GM12878 (cell line): ENCODE data around the gene ANKRD62. TPM values are rescaled to one million over a fixed set of nuclear protein-coding genes. Genes with fewer than 3 reads are reported as not detected.

Experiments used
- ATAC-seq: fragments of 200-7000 bp; cut with Tn5 transposase; 3 replicates; pipeline ENCODE4 v1.9.1; 2020; ENCODE audit warnings: mild to moderate bottlenecking, moderate library complexity
- BruUV-seq: library from RNA; stranded (reverse); fragments of 400-500 nt; replicated peaks from 2 replicates; lab custom pipeline; 2021; lab: Mats Ljungman, UMichigan
- CTCF ChIA-PET: fragments of 300-600 bp; sonication (Branson Sonifier 250); formaldehyde crosslinking; extraction: SDS; loops from one replicate; lab custom pipeline; 2021; ENCODE audit warnings: inconsistent platforms; lab: Yijun Ruan, JAX
- POLR2A ChIA-PET: fragments of 350-600 bp; formaldehyde crosslinking; extraction: SDS; loops from one replicate; lab custom pipeline; 2021; ENCODE audit warnings: inconsistent platforms; lab: Charles Lee
- RAD21 ChIA-PET: fragments of 300-600 bp; sonication (Branson Sonifier 250); formaldehyde crosslinking; loops from one replicate; lab custom pipeline; 2023; ENCODE audit warnings: antibody characterized with exemption; ENCODE audit not compliant: unreplicated experiment; lab: Charles Lee
- SMC1A ChIA-PET: fragments of 300-600 bp; sonication (Branson Sonifier 250); formaldehyde crosslinking; loops from one replicate; lab custom pipeline; 2023; ENCODE audit not compliant: unreplicated experiment, uncharacterized antibody; lab: Charles Lee
- DNase-seq: peaks from one replicate; pipeline ENCODE4 v3.0.0-alpha.2; 2011; ENCODE audit warnings: low read depth, low spot score
- FAIRE-seq: peaks from 3 replicates; lab custom pipeline; 2011; peaks lifted over from hg19 to GRCh38; lab: Jason Lieb, UNC
- H2AFZ ChIP-seq: 2 replicates; pipeline ENCODE4 v1.6.0; 2011; ENCODE audit warnings: low read depth, low read length, control low read depth; ENCODE audit not compliant: control insufficient read depth
- H3K27ac ChIP-seq: 2 replicates; pipeline ENCODE4 v1.5.1; 2011; ENCODE audit warnings: control low read depth; ENCODE audit not compliant: control insufficient read depth, insufficient read depth
- H3K27me3 ChIP-seq, 2 experiments: replicated peaks in 1 of 2; 2 replicates each; pipeline versions ENCODE4 v1.6.0 to v1.6.1; 2011; ENCODE audit warnings: low read length in 1 of 2; ENCODE audit not compliant: control insufficient read depth in 2 of 2, insufficient read depth in 2 of 2
- H3K36me3 ChIP-seq, 2 experiments: 2 replicates each; pipeline ENCODE4 v1.5.1; 2011; ENCODE audit warnings: low read length in 1 of 2; ENCODE audit not compliant: control insufficient read depth in 2 of 2, insufficient read depth in 2 of 2
- H3K4me1 ChIP-seq: 2 replicates; pipeline ENCODE4 v1.6.1; 2011; ENCODE audit warnings: mild to moderate bottlenecking, low read length, moderate library complexity, mixed read lengths; ENCODE audit not compliant: control insufficient read depth, insufficient read depth
- H3K4me2 ChIP-seq: 2 replicates; pipeline ENCODE4 v1.6.0; 2011; ENCODE audit warnings: control low read depth; ENCODE audit not compliant: control insufficient read depth, insufficient read depth
- H3K4me3 ChIP-seq: fragments of 200-600 bp; sonication (generic); 2 replicates; pipeline ENCODE4 v1.5.1; 2016
- H3K79me2 ChIP-seq: 2 replicates; pipeline ENCODE4 v1.6.0; 2011; ENCODE audit warnings: low read length; ENCODE audit not compliant: control insufficient read depth, insufficient read depth
- H3K9ac ChIP-seq: 2 replicates; pipeline ENCODE4 v1.8.0; 2011; ENCODE audit warnings: low read length, control low read depth, mixed read lengths; ENCODE audit not compliant: control insufficient read depth, insufficient read depth
- H3K9me3 ChIP-seq: replicated peaks from 3 replicates; pipeline ENCODE4 v1.5.1; 2011; ENCODE audit warnings: mild to moderate bottlenecking, low read length; ENCODE audit not compliant: control insufficient read depth, insufficient read depth
- H4K20me1 ChIP-seq: 2 replicates; pipeline ENCODE4 v1.6.0; 2011; ENCODE audit not compliant: control insufficient read depth, insufficient read depth
- ATF7 ChIP-seq: fragments of 450-650 bp; IDR thresholded peaks from 2 replicates; pipeline ENCODE4 v1.6.1; 2016; ENCODE audit warnings: low read depth, mild to moderate bottlenecking
- BACH1 ChIP-seq: fragments of 450-650 bp; IDR thresholded peaks from 2 replicates; pipeline ENCODE4 v1.6.1; 2017; ENCODE audit warnings: mild to moderate bottlenecking, borderline replicate concordance
- HDAC2 ChIP-seq: fragments of 200-600 bp; sonication (generic); IDR thresholded peaks from 2 replicates; pipeline ENCODE4 v1.6.1; 2017
- HDAC6 ChIP-seq: fragments of 200-600 bp; sonication (generic); IDR thresholded peaks from one replicate; pipeline ENCODE4 v1.8.0; 2017; ENCODE audit warnings: antibody characterized with exemption; ENCODE audit not compliant: unreplicated experiment
- NR2C1 ChIP-seq: fragments of 450-650 bp; IDR thresholded peaks from 2 replicates; pipeline ENCODE4 v1.6.1; 2017; ENCODE audit warnings: antibody characterized with exemption, mild to moderate bottlenecking, moderate library complexity
- RFX5 ChIP-seq: IDR thresholded peaks from 2 replicates; pipeline ENCODE4 v1.6.1; 2011; ENCODE audit warnings: low read depth, low read length, improper control_type of control experiment
- WGBS: methylation state at CpG from one replicate; pipeline ENCODE4 v1.1.6; 2016; ENCODE audit warnings: low lambda C conversion rate; ENCODE audit not compliant: insufficient replicate concordance, insufficient coverage; ENCODE audit errors: missing lambda C conversion rate; 5-methylcytosine and 5-hydroxymethylcytosine counted together
- in situ Hi-C: fragments of 300-500 bp; cut with MboI; formaldehyde crosslinking; loops from 9 replicates; pipeline ENCODE4 v1.14.3; 2018; ENCODE audit warnings: mixed read lengths
- intact Hi-C: fragments of 100-400 bp; cut with micrococcal nuclease; formaldehyde crosslinking; loops from one replicate; pipeline ENCODE4 v1.14.2; 2022; ENCODE audit not compliant: unreplicated experiment
- polyA plus RNA-seq, 11 experiments: library from polyadenylated mRNA; depleted of rRNA in 4 of 11; unstranded in 6 of 11; stranded (reverse) in 5 of 11; fragments of >200 nt; fragmentation: Nextera tagmentation in 4 of 11; fragmentation: Illumina TruSeq in 1 of 11; extraction: Ambion mirVana in 4 of 11; extraction: Trizol in 1 of 11; gene quantifications; 1 replicate in 1 of 11; 2 replicates in 10 of 11; pipeline versions ENCODE4 v1.2.1 to v1.2.3, GENCODE V29; 2011 to 2016; ENCODE audit warnings: inconsistent platforms in 2 of 11, missing spikeins in 2 of 11, low read depth in 1 of 11
- total RNA-seq, 4 experiments: library from RNA; depleted of rRNA in 3 of 4; stranded (reverse); fragments of >200 nt in 3 of 4; fragmentation: Illumina TruSeq in 1 of 4; extraction: Trizol in 1 of 4; gene quantifications; 2 replicates each; pipeline versions ENCODE4 v1.2.1 to v1.2.3, GENCODE V29; 2013 to 2021
- TF ChIP-seq, protein P1 (sequence below): fragments of 450-650 bp; formaldehyde crosslinking; IDR thresholded peaks from 2 replicates; pipeline ENCODE4 v1.4.0; 2022; ENCODE audit warnings: mild to moderate bottlenecking, moderate library complexity

The ANKRD62 gene
- total and polyA plus RNA-seq, 10 of the 15 experiments (the other 5 are each of a cell fraction or from before 2014, with no cell fraction given) = not detected

- Histone ChIP-seq H3K36me3 (no peaks in the 10 kb centered on the region), H3K79me2 (no peaks in the 10 kb centered on the region), H4K20me1 (no peaks in the 10 kb centered on the region), H3K27me3 (no peaks in the 10 kb centered on the region), H3K4me3 (no peak overlapping the region), H3K9me3 (no peaks in the 10 kb centered on the region), H3K4me1 (no peaks in the 10 kb centered on the region), H3K4me2 (no peak overlapping the region), H3K9ac (no peak overlapping the region), H2AFZ (no peak overlapping the region), H3K27ac (no peak overlapping the region)
- ATAC-seq = no peak; the same call in 1 of the 3 replicates
- intact Hi-C loops (no loop called here), in situ Hi-C loops (no loop called here)
- CTCF ChIA-PET = no interaction called here
- RAD21 ChIA-PET = no interaction called here
- no peak for FAIRE-seq
- no peak for DNase-seq
- WGBS = 42% methylated on average over 18 of the region's 18 CpGs
- POLR2A ChIA-PET = no interaction called here
- TF ChIP-seq ATF7 = no peak
- TF ChIP-seq HDAC6 = no peak
- TF ChIP-seq BACH1 = no peak
- no peak for TF ChIP-seq HDAC2
- TF ChIP-seq NR2C1 = no peak
- SMC1A ChIA-PET = no interaction called here
- no TSS peak for BruUV-seq
Observed at GRCh38 chr18:12086677-12087470, 6.8 kb upstream of the ANKRD62 start.

DNA sequence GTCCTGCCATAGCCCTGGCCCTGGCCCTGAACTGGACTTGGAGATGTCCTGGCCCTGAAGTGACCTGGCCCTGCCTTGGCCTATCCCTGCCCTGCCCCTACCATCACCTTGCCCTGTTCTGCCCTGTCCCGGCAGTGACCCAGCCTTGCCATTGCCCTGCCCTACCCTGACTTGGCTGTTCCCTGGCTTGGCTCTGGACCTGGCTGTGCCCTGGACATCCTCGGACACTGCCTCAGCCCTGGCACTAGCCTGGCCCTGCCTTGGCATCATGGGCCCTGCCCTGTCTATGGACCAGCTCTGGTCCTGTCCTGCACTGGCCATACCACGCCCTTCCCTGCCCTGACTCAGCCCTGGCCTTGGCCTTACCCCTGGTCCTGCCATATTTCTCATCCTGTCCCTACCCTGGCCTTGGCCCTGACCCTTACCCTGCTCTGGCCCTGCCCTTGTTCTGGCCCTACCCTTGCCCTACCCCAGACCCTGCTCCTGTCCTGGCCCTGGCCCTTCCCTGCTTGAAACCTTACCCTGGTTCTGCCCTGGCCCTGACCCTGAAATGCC is 6.1 kb upstream of the ANKRD62 start:
- Histone ChIP-seq H3K36me3 (no peaks in the 10 kb centered on the region), H3K9ac (no peak overlapping the region), H3K79me2 (no peaks in the 10 kb centered on the region), H2AFZ (no peak overlapping the region), H4K20me1 (no peaks in the 10 kb centered on the region), H3K9me3 (no peaks in the 10 kb centered on the region), H3K4me2 (no peak overlapping the region), H3K4me3 (no peak overlapping the region), H3K27me3 (no peaks in the 10 kb centered on the region), H3K4me1 (no peaks in the 10 kb centered on the region), H3K27ac (no peak overlapping the region)
- ChIA-PET SMC1A (no interaction called here), RAD21 (no interaction called here), POLR2A (no interaction called here), CTCF (no interaction called here)
- no peak for TF ChIP-seq RFX5
- TF ChIP-seq, protein P1, sequence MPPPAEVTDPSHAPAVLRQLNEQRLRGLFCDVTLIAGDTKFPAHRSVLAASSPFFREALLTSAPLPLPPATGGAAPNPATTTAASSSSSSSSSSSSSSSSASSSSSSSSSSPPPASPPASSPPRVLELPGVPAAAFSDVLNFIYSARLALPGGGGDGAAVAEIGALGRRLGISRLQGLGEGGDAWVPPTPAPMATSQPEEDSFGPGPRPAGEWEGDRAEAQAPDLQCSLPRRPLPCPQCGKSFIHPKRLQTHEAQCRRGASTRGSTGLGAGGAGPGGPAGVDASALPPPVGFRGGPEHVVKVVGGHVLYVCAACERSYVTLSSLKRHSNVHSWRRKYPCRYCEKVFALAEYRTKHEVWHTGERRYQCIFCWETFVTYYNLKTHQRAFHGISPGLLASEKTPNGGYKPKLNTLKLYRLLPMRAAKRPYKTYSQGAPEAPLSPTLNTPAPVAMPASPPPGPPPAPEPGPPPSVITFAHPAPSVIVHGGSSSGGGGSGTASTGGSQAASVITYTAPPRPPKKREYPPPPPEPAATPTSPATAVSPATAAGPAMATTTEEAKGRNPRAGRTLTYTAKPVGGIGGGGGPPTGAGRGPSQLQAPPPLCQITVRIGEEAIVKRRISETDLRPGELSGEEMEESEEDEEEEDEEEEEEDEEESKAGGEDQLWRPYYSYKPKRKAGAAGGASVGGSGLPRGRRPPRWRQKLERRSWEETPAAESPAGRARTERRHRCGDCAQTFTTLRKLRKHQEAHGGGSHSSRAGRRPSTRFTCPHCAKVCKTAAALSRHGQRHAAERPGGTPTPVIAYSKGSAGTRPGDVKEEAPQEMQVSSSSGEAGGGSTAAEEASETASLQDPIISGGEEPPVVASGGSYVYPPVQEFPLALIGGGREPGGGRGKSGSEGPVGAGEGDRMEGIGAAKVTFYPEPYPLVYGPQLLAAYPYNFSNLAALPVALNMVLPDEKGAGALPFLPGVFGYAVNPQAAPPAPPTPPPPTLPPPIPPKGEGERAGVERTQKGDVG (CRISPR knock-in tag) = no peak
- intact Hi-C loops = no loop called here
- no peak for DNase-seq
- no TSS peak for BruUV-seq
- WGBS = 44% methylated on average over 3 of the region's 3 CpGs
- no peak for FAIRE-seq
- in situ Hi-C loops = no loop called here
- no peak for ATAC-seq
